ENCODE measurements around the gene SLC44A1. TPM values are rescaled to one million over a fixed set of nuclear protein-coding genes. Genes with fewer than 3 reads are reported as not detected.
"Not testable (repeated sequence)": the region's sequence is repeated elsewhere in the genome, so short reads cannot be mapped to it uniquely, and the experiment has no call there.

The SLC44A1 gene
- total RNA-seq, 1 donor from 2014 or later: 13.9 TPM

DNA sequence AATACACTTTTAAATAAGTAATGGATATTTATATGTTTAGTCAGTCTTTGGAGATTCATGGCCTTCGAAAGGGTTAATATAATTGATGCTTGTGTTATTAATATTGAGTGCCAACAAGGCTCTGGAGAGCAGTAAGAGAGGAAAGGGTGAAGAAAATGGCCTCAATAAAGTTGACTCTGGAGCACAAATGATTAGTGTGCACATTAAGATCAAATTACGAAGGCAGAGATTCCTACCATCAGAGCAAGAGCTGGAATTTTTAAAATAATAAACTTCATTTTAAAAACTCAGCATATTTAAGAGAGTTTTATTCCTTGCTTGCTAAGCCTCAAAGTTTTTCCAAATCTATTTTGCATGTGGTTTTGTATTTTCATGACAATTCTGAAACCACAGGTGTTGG is 14.8 kb downstream of the SLC44A1 start:
- Mint-ChIP-seq H3K4me3 (no peak overlapping the region), H3K27ac (ENCODE audit: unreplicated experiment) (no peak overlapping the region), H3K9me3 (no peaks in the 10 kb centered on the region), H3K36me3 (ENCODE audit: low read depth) (no peaks in the 10 kb centered on the region), H3K27me3 (ENCODE audit: low read depth) (no peaks in the 10 kb centered on the region), H3K4me1 (peaks cover 12% of the 10 kb centered on the region)
- TF ChIP-seq, protein P1, sequence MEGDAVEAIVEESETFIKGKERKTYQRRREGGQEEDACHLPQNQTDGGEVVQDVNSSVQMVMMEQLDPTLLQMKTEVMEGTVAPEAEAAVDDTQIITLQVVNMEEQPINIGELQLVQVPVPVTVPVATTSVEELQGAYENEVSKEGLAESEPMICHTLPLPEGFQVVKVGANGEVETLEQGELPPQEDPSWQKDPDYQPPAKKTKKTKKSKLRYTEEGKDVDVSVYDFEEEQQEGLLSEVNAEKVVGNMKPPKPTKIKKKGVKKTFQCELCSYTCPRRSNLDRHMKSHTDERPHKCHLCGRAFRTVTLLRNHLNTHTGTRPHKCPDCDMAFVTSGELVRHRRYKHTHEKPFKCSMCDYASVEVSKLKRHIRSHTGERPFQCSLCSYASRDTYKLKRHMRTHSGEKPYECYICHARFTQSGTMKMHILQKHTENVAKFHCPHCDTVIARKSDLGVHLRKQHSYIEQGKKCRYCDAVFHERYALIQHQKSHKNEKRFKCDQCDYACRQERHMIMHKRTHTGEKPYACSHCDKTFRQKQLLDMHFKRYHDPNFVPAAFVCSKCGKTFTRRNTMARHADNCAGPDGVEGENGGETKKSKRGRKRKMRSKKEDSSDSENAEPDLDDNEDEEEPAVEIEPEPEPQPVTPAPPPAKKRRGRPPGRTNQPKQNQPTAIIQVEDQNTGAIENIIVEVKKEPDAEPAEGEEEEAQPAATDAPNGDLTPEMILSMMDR (conservative IDR thresholded peaks at IDR 0.05): no peak
- DNase-seq (ENCODE audit: low read depth, low spot score): no peak

DNA sequence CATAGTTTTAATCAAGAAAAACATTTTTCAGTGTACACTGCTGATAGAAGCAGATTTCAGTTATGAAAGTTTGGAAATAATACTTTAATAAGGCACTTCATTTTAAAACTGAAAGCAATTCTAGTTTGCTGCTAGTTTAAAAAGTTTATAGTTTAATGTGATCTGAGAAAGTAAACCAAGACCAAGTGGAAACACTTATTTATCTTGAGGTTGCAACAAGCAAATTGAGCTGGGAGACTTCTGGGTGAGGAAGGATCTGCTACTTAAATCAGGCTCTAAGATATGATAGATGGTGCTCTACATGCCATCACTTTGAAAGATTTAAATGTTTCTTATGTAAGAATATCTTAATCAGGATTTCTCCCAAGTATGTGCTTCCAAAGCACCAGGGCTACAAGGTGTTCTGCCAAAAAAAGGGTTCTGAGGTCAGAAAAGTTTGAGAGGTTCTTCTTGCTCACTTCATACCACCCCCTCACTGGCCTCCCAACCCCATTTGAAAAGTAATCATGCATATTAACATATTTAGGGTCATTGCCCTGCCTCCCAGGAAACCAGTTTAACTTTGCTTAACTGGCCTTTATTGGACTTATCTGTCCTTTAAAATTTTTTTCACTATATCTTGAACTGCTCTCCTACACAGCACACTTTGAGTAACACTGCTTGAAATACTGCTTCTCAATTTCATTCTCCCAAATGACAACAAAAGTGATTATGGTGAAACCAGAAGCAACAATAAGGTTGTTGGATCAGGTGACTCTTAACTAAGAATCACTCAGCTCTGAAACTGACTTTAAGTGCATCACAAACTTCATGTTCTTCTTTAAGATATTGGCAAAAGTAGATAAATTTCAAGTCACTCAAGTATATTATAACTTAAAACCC is 15.5 kb downstream of the SLC44A1 start:
- H3K4me1 Mint-ChIP-seq: peaks cover 12% of the 10 kb centered on the region
- H3K9me3 Mint-ChIP-seq: no peaks in the 10 kb centered on the region
- H3K27me3 Mint-ChIP-seq (ENCODE audit: low read depth): no peaks in the 10 kb centered on the region
- H3K4me3 Mint-ChIP-seq: no peak overlapping the region
- TF ChIP-seq, protein P1 (conservative IDR thresholded peaks at IDR 0.05): no peak
- no peak for DNase-seq (ENCODE audit: low read depth, low spot score)
- no peaks in the 10 kb centered on the region for H3K36me3 Mint-ChIP-seq (ENCODE audit: low read depth)
- H3K27ac Mint-ChIP-seq (ENCODE audit: unreplicated experiment): no peak overlapping the region

DNA sequence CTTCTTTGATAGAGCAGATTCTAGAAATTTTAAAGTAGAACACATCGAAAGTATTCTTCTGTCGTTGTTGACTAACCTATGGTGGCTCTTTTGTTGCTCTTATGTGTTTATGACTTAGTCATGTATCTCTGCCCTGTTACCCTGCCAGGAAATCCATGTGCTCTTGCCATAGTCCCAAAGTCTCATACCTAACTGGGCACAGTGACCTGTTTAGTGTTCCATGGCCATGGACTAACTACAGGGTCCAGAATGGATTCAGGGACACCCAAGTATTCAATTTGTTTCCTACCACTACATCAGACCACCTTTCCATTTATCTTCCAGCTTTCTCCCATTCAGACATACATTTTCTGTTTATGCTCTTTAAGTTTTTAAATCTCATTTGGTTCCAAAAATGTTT is 18.0 kb downstream of the SLC44A1 start:
- Mint-ChIP-seq H3K27me3 (ENCODE audit: low read depth) (no peaks in the 10 kb centered on the region), H3K4me1 (peaks cover 10% of the 10 kb centered on the region), H3K36me3 (ENCODE audit: low read depth) (peaks cover 5% of the 10 kb centered on the region), H3K4me3 (no peak overlapping the region), H3K27ac (ENCODE audit: unreplicated experiment) (no peak overlapping the region), H3K9me3 (peaks cover 4% of the 10 kb centered on the region)
- TF ChIP-seq, protein P1 (conservative IDR thresholded peaks at IDR 0.05): no peak
- no peak for DNase-seq (ENCODE audit: low read depth, low spot score)

DNA sequence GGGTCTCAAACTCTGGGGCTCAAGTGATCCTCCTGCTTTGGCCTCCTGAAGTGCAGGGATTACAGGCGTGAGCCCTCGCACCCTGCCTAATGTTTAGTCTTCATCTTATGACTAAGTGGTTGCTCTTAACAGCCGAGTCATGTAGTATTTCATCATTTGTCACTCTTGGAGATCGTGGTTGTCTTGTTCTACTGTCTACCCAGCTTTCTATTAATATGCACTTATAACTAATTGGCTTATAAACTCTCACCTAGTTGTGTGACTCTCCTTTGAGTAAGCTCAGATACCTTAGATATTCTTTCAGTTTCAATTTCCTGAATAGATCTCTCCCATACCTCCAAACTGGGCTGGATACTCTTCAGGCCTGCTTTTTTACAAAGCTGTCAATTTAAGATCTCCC is 19.9 kb downstream of the SLC44A1 start:
- Mint-ChIP-seq H3K27ac (ENCODE audit: unreplicated experiment) (no peak overlapping the region), H3K9me3 (peaks cover 4% of the 10 kb centered on the region), H3K36me3 (ENCODE audit: low read depth) (peaks cover 5% of the 10 kb centered on the region), H3K4me1 (peaks cover 7% of the 10 kb centered on the region), H3K27me3 (ENCODE audit: low read depth) (no peaks in the 10 kb centered on the region), H3K4me3 (no peak overlapping the region)
- TF ChIP-seq, protein P1 (conservative IDR thresholded peaks at IDR 0.05): no peak
- DNase-seq (ENCODE audit: low read depth, low spot score): no peak

DNA sequence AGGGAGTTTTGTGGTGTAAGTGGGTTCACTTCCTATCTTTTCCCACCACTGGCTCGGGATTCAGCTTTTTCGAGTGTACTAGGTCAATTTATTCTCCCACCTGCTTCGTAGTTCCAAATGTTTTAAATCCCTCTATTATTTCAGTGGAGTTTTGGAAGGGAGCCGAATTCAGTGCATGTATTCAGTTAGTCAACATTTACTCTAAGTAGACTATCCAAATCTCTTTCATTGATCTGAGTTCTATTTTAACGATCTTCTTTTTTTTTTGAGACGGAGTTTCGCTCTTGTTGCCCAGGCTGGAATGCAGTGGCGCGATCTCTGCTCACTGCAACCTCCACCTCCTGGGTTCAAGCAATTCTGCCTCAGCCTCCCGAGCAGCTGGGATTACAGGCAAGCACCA is 23.8 kb downstream of the SLC44A1 start:
- not testable (repeated sequence) for H3K4me3 Mint-ChIP-seq; H3K27me3 Mint-ChIP-seq (ENCODE audit: low read depth); H3K9me3 Mint-ChIP-seq; DNase-seq (ENCODE audit: low read depth, low spot score); H3K27ac Mint-ChIP-seq (ENCODE audit: unreplicated experiment); H3K36me3 Mint-ChIP-seq (ENCODE audit: low read depth); H3K4me1 Mint-ChIP-seq

DNA sequence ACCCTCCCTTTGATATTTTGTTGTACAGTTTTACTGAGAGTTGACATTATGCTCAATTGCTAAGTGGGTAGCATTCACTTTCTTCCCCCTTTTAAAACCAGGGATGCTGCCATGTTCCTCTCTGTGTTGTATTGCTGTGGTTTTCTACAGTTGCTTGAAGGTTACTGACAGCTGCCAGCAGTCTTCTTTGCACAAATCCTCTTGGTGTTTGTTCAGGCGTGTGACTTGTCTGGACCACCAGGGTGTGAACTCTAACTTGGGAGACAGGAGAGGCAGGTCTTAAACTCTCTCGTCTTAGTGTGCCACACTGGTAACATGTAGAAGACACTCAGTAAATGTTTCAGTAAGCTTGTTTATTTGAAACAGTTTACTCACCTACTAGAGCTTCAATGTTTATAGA is 25.1 kb downstream of the SLC44A1 start:
- Mint-ChIP-seq H3K9me3 (peaks cover 4% of the 10 kb centered on the region), H3K4me3 (no peak overlapping the region), H3K4me1 (peaks cover 6% of the 10 kb centered on the region), H3K27ac (ENCODE audit: unreplicated experiment) (no peak overlapping the region), H3K36me3 (ENCODE audit: low read depth) (peaks cover 5% of the 10 kb centered on the region), H3K27me3 (ENCODE audit: low read depth) (no peaks in the 10 kb centered on the region)
- DNase-seq (ENCODE audit: low read depth, low spot score): no peak
- TF ChIP-seq, protein P1 (conservative IDR thresholded peaks at IDR 0.05): no peak
